PC-3 (cell line): ENCODE data around the gene TMEM79.

Experiments
- EZH2 ChIP-seq: fragments of 300-600 bp; sonication (generic); IDR thresholded peaks from one replicate; pipeline ENCODE4 v1.6.1; 2017; ENCODE audit warnings: antibody characterized with exemption, mild to moderate bottlenecking, low read length; ENCODE audit not compliant: unreplicated experiment
- TF ChIP-seq, protein P1 (sequence below): fragments of 300-600 bp; sonication (generic); conservative IDR thresholded peaks from 2 replicates; pipeline ENCODE4 v1.5.1; 2017; ENCODE audit warnings: antibody characterized with exemption, low read depth, mild to moderate bottlenecking, low read length

- TF ChIP-seq, protein P1, sequence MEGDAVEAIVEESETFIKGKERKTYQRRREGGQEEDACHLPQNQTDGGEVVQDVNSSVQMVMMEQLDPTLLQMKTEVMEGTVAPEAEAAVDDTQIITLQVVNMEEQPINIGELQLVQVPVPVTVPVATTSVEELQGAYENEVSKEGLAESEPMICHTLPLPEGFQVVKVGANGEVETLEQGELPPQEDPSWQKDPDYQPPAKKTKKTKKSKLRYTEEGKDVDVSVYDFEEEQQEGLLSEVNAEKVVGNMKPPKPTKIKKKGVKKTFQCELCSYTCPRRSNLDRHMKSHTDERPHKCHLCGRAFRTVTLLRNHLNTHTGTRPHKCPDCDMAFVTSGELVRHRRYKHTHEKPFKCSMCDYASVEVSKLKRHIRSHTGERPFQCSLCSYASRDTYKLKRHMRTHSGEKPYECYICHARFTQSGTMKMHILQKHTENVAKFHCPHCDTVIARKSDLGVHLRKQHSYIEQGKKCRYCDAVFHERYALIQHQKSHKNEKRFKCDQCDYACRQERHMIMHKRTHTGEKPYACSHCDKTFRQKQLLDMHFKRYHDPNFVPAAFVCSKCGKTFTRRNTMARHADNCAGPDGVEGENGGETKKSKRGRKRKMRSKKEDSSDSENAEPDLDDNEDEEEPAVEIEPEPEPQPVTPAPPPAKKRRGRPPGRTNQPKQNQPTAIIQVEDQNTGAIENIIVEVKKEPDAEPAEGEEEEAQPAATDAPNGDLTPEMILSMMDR: no peak
- no peak for TF ChIP-seq EZH2
Measured at GRCh38 chr1:156268336-156268735, 15.8 kb upstream of the TMEM79 start.
